Nephron (organoid): ENCODE measurements around the gene KLF3.

Experiments
- H3K27ac Mint-ChIP-seq, 3 experiments: 2 replicates each; pipeline ENCODE4 v1.8.0; 2020; ENCODE audit warnings: mixed read lengths in 3 of 3, mild to moderate bottlenecking in 2 of 3, moderate library complexity in 1 of 3
- H3K27me3 Mint-ChIP-seq: 2 replicates; pipeline ENCODE4 v1.8.0; 2021; ENCODE audit warnings: low read depth, mild to moderate bottlenecking, moderate library complexity, mixed read lengths
- H3K36me3 Mint-ChIP-seq: 2 replicates; pipeline ENCODE4 v1.8.0; 2020; ENCODE audit warnings: low read depth, mixed read lengths
- H3K4me1 Mint-ChIP-seq: 2 replicates; pipeline ENCODE4 v1.8.0; 2020; ENCODE audit warnings: mixed read lengths
- H3K4me3 Mint-ChIP-seq, 3 experiments: 2 replicates each; pipeline ENCODE4 v1.8.0; 2020; ENCODE audit warnings: mild to moderate bottlenecking in 3 of 3, mixed read lengths in 3 of 3, moderate library complexity in 2 of 3
- H3K9me3 Mint-ChIP-seq: 2 replicates; pipeline ENCODE4 v1.8.0; 2020; ENCODE audit warnings: mixed read lengths
- TF ChIP-seq, protein P1 (sequence below), 3 experiments: fragments of 200-600 bp; sonication (generic); IDR thresholded peaks; one replicate each; pipeline ENCODE4 v1.5.0; 2021; ENCODE audit warnings: antibody characterized with exemption in 3 of 3; ENCODE audit not compliant: unreplicated experiment in 3 of 3

KLF3 gene

DNA sequence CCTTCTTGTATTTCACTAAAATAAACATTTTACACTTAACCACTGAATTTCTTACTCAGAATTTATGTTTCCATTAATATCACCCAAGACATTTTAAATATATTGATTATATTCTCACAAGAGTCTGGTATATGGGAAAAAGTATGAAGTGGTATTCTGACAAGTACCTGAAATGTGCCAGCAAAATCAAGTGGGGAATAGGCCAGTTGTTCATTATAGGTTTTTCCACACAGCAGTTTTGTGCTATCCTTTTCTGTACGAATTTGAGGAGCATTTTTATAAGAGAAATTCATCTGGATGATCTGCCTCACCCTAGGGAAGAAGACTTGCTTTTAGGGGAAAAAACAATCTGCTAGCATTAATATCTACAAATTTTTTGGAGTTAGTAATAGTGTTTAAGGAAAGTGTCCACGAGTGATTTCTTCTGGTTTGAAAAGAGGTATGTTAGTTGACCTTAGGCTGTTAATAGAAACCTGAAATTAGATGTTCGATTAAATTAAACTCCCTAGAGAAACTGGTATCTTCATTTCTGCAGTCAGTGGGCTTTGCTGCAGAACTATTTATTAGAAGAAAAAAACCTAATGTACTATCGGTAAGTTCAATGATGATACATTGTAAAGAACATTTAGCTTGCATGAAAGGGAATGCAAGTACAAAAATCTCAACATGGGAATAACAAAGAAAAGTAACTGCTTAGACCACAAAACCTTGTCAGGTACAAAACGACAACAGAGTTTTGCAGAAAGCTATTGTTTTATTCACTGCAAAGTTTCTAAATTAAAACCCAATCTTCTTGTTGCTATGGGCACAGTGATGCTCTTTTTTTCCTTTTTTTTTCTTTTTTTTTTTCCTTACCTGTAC lies 1.8 kb downstream of the KLF3 start:
- Mint-ChIP-seq H3K9me3 (peaks cover 2% of the 10 kb centered on the region), H3K36me3 (no peaks in the 10 kb centered on the region), H3K4me3 (peak overlapping the region; percentile 93 to 98 (median 95)), H3K4me1 (peaks cover 64% of the 10 kb centered on the region), H3K27ac (peak overlapping the region; percentile 99 to 100 (median 99)), H3K27me3 (peaks cover 7% of the 10 kb centered on the region)
- TF ChIP-seq, protein P1, sequence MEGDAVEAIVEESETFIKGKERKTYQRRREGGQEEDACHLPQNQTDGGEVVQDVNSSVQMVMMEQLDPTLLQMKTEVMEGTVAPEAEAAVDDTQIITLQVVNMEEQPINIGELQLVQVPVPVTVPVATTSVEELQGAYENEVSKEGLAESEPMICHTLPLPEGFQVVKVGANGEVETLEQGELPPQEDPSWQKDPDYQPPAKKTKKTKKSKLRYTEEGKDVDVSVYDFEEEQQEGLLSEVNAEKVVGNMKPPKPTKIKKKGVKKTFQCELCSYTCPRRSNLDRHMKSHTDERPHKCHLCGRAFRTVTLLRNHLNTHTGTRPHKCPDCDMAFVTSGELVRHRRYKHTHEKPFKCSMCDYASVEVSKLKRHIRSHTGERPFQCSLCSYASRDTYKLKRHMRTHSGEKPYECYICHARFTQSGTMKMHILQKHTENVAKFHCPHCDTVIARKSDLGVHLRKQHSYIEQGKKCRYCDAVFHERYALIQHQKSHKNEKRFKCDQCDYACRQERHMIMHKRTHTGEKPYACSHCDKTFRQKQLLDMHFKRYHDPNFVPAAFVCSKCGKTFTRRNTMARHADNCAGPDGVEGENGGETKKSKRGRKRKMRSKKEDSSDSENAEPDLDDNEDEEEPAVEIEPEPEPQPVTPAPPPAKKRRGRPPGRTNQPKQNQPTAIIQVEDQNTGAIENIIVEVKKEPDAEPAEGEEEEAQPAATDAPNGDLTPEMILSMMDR (IDR thresholded peaks at IDR 0.05; ENCODE audit: unreplicated experiment in 3 of 3), result no peak

DNA sequence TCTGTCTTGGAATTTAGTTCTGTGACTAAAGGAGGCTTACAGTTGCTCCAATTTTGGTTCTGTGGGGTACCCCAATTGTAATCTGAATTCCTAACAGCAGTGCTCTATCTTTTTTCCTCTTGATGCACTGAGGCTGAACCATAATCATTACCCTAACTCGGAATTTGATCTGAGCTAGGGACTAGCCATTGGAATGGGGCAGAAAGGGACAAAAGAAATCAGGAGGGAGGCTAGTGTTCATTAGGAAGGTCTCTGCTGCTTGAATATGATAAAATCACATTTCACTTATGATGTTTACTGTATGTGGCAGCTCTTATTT lies 2.7 kb downstream of the KLF3 start:
- TF ChIP-seq, protein P1 (IDR thresholded peaks at IDR 0.05; ENCODE audit: unreplicated experiment in 3 of 3), result no peak
- peak overlapping the region; percentile 93 to 98 (median 95) for H3K4me3 Mint-ChIP-seq
- no peaks in the 10 kb centered on the region for H3K36me3 Mint-ChIP-seq
- H3K27me3 Mint-ChIP-seq, result peaks cover 6% of the 10 kb centered on the region
- H3K4me1 Mint-ChIP-seq, result peaks cover 67% of the 10 kb centered on the region
- H3K27ac Mint-ChIP-seq, result peak overlapping the region; percentile 99 to 100 (median 99)
- peaks cover 2% of the 10 kb centered on the region for H3K9me3 Mint-ChIP-seq

DNA sequence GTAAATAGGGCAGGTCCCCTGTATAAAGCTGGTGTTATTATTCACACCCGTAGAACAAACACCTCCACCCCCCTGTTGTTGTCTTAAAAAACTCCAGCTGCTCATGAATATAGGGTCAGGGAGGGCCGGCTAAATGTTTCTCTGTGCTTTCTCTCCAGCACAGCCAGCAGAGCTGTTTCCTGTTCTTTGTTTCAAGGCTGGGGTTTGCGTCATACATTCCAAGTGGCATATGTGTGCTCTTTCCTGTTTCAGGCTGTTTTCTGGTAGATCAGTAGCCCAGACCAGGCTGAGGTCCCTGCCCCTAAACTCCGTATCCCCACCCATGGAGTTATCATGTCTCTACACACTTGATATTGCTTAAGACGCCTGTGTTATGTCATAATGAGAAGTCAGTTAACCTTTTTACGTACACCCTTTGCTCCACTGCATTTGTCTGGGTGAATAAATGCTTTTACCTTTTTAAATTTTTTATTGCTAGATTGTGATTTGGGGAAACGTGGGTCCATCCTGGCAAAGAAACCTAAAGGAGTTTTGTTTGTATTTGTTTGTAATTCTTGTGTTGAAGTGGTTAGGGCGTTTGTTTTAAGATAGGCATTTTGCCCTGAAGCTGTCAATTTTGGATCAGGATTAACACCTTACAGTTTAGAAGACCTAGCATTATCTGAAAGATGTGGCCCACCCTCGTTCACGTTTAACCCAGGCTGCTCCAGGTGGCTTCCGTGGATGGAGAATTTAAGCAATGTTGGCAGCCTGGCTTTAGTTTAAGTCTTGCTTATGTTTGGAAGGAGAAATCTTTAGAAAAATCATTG lies 3.3 kb downstream of the KLF3 start:
- Mint-ChIP-seq H3K4me3 (peak overlapping the region; percentile 93 to 98 (median 95)), H3K36me3 (no peaks in the 10 kb centered on the region), H3K9me3 (no peaks in the 10 kb centered on the region), H3K4me1 (peaks cover 68% of the 10 kb centered on the region), H3K27me3 (peaks cover 2% of the 10 kb centered on the region), H3K27ac (peak overlapping the region; percentile 99 to 100 (median 99))
- TF ChIP-seq, protein P1 (IDR thresholded peaks at IDR 0.05; ENCODE audit: unreplicated experiment in 3 of 3), result no peak

DNA sequence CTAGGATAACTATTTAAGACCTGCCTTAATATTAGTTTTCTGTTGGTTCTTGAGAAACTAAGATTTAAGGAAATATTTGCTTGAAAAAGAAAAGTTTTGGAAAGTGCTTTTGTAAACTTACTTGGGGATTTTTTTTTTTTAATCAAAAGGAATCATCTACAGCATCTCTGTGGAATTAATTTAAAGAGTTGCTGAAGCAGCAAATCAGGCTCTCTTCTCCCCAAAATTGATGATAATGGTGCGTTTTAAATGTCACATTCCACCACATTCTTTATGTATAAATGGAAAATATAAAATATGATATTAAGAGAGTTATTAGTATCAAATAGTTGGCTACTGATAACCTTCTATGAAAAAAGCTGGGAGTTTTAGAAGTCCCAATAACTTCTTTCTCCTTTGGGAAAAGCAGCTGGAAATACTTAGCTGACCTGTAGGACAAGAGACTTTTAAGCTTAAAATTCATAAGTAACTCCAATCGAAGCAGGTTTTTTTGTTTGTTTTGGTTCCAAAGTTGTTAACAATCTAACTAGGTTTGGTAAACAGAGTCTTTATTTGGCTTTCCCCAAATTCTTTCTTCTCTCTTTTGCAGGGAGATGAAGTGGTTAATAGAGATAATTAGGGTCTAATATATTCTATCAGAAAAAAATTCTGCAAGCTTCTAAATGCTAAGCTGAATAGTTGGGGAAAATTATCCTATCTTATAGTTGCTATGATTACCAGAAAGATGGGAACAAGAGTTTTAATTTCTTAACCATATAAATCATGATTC lies 4.4 kb downstream of the KLF3 start:
- TF ChIP-seq, protein P1 (IDR thresholded peaks at IDR 0.05; ENCODE audit: unreplicated experiment in 3 of 3), result no peak
- Mint-ChIP-seq H3K4me3 (peak overlapping the region in 1 of 3 experiments; percentile 45), H3K9me3 (no peaks in the 10 kb centered on the region), H3K27ac (peak overlapping the region; percentile 82 to 100 (median 99)), H3K36me3 (no peaks in the 10 kb centered on the region), H3K27me3 (no peaks in the 10 kb centered on the region), H3K4me1 (peaks cover 74% of the 10 kb centered on the region)

DNA sequence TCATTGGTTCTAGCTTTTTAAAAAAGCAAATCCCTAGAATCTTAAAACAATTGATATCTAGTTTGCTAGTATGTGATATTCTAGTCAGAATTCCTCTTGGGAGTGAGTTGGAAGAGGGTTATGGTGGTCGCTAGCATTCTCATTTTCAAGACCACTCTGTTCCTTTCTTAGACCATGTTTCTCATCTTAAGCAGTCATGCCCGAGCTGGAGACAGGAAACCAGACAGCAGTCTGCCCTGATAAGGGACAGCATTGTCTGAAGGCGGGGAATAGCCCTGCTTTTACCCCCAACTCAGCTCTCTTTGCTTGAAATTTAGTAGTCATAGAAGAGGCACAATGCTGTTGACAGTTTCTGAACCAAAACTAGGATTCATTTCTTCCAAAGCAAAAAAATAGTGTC lies 5.2 kb downstream of the KLF3 start:
- Mint-ChIP-seq H3K4me3 (peak overlapping the region in 2 of 3 experiments; percentile 18 to 29), H3K9me3 (no peaks in the 10 kb centered on the region), H3K36me3 (no peaks in the 10 kb centered on the region), H3K27ac (peak overlapping the region; percentile 82 to 90 (median 90)), H3K4me1 (peaks cover 83% of the 10 kb centered on the region), H3K27me3 (no peaks in the 10 kb centered on the region)
- TF ChIP-seq, protein P1 (IDR thresholded peaks at IDR 0.05; ENCODE audit: unreplicated experiment in 3 of 3), result no peak
